Activated T-cell treated with anti-CD3 and anti-CD28 coated beads, Interleukin-2, amount 50 U/mL, for 48 hours (primary cell): ENCODE results near the gene ADCY2.

ENCODE experiments used
- DNase-seq, 2 experiments: peaks; one replicate each; pipeline ENCODE4 v3.0.0-alpha.2; 2020

Gene ADCY2

DNA sequence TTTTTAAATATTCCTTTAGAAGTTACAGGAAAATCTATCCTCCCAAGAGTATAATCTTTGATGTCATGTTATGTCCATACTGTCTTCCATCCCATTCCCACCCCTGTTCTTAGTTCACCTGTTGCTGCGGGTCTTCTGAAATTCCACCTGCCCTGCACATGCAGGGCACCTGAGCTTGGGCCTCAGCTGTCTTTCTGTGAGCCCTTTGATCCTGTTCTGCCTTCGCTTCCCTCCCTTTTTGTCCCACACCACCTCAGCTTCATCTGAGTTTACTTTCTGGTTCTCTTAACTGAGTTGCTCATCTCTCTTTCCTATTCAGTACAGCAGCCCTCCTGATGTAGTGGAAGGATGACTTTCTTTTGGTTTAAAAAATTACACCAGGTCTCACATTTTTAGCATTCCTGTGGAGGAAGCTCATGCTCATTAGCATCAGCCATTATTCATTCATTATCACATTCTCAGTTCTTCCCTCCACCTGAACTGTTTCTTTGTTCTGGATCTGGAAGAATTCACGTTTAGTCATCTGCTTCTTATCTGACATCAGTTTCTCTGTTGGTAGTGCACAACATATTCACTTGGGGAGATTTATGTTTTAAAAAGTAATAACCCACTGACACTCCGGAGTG is 211.0 kb downstream of the ADCY2 start:
- no peak for DNase-seq

DNA sequence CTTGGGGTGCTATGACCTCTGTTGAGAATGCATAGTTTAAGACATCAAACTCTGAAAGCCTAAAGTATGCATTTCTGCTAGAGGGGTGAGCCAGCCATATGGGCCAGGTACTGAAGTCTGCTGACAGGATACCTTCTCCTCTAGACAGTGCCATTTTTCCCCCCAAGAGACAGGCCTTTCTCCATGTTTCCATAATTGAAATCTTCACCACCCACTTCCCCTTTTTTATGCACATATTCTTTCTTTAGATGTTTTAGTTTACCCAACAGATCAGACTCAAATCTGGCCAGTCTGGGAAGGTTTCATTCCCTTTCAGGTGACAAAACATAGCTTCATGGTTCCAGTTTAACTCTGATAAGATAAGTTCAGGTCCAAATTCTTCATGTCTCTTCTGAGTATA is 212.8 kb downstream of the ADCY2 start:
- DNase-seq = no peak

GRCh38 chr5:7609726-7610125 is 213.8 kb downstream of the ADCY2 start:
- DNase-seq = no peak

DNA sequence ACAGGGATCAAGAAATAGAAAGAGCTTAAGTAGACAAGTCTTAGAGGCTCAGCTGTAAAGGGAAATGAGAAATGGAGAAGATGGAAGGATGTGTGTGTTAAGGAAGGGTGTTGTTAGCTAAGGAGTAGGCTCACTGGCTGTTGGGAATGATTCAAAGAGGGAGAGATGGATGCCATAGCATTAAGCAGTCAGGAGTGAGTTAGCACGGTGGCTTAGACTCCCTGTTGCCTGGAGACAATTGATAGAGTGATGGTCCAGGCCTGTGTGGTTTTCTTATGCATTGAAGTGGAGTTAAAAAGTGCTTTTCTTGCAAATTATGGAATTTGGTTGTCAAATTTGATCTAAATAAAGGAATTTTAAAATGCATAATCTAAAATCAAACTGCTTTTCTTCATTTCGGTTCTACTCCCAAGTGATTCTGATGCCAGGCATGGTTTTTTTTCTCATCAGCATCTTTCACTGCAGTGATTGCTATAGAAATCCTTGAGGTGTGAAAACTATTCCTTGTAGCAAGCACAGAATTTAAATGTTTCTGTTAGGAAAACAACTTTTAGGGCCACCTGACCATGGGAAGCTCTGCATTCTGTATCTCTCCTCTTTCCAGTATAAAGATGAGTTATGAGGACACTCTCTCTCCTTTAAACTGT is 214.7 kb downstream of the ADCY2 start:
- DNase-seq = no peak

- DNase-seq = no peak
Measured at GRCh38 chr5:7611518-7611917, 215.6 kb downstream of the ADCY2 start.

DNA sequence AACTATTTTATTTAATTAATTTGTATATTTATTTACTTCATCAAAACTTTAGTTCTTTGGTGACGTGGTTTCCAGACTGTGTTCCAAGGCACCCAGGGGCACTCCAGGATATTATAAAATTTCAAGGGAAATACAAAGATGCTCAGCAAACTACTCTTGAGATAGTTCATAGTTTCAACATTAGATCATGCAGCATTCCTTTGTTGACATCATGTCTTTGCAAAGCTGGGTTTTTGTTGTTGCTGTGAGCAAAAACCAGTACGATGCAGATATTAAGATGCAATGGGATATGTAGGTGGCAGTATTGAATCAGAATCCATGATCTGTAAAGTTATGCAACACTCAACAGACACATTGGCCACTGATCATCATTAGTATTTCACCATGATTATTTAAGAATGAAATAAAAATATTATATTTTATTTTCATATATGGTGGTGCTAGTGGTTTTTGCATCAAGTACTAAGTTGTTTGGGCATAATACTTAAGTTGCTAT is 219.7 kb downstream of the ADCY2 start:
- no peak for DNase-seq

- DNase-seq = no peak
Measured at GRCh38 chr5:7616897-7617296, 221.0 kb downstream of the ADCY2 start.

DNA sequence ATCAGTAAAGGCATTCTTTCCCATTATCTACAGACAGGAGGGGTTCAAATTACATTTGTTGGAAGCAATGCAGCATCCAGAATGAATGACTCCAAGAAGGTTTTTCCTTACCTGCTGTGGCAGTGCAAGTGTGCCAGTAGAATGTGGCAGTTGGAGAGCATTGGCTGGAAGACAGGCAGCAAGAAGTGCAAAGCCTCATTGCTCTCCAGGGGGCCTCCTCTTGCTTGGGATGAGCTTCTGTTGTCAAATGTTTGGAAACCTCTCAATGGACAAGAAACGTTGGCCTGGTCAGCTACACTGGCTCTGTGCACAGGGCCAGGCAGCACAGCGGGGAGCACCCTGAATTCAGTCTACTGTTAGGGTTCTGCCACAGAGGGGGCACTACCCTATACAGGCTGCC is 226.6 kb downstream of the ADCY2 start:
- DNase-seq = no peak

DNA sequence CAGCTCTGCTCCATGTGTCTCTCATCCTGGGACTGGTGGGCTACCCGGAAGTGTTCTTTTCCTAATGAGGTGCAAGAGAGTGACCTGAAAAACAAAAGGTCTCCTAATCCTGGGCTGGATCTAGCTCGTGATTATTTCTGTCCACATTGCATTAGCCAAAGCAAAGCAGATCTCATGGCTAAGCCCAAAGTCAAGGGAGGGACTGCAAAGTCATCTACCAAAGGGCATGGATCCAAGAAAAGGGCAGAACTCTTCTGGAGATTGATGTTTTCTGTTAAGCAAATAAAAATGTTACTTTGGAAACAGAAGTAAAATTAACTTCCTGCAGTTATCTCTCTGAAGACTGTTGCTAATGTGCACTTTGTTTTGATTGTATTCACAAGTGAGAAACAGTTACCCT is 229.8 kb downstream of the ADCY2 start:
- DNase-seq = no peak

DNA sequence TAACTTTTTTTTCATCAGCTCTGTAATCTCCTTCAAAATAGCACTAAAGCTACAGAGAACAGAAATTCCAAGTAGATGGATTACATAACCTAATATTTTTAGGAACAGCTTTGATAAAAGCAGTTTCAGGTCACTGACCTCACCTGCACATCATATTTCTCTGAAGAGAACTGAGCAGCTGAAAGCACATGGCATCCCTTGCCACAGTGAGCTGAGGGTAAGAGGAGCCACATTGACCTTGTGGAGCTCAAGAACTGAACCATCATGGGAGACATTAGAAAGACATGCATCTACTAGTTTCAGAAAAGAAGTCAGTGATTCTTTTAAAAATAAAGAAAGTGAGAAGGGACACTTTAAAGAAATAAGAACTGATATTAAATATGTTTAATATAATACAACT is 232.3 kb downstream of the ADCY2 start:
- DNase-seq = no peak

DNA sequence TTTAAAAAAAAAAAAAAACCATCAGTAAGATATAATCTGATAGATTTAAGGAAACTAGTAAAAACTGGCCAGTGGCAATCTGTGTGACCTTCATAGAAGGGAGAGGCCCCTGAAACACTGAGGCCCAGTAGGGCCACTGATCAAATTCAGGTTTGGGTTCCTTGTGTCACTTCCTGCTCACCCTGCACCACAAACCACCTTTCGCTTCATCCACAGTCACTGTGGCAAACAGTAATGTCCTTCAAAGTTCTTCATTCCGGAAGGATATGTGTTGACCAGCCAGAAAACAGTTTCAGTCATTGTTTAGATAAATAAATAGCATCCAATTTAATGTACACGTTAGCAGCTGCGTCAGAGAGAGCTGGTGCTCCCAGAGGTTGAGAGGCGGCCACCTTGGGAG is 232.9 kb downstream of the ADCY2 start:
- DNase-seq = no peak

DNA sequence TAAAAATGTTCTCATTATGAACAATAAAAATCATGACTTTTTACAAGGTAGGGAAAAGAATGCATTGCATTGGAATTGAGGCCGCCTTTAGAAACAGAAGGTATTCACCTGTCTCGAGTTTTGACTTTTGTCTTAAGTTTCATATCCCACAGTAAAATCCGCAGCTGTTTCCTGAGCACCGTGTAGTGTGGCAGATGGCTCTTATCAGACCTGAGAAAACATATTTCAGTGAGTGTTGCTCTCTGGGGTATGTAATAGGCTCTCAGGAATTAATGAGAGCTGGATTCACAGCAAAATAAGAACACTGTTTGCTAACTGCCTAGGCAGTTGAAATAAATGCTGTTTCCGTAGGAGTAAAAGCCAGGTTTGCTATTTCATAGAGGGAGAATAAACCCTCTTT is 233.6 kb downstream of the ADCY2 start:
- no peak for DNase-seq

- DNase-seq = no peak
Measured at GRCh38 chr5:7634837-7635236, 238.9 kb downstream of the ADCY2 start.

- DNase-seq = no peak
Measured at GRCh38 chr5:7638456-7638855, 242.5 kb downstream of the ADCY2 start.

DNA sequence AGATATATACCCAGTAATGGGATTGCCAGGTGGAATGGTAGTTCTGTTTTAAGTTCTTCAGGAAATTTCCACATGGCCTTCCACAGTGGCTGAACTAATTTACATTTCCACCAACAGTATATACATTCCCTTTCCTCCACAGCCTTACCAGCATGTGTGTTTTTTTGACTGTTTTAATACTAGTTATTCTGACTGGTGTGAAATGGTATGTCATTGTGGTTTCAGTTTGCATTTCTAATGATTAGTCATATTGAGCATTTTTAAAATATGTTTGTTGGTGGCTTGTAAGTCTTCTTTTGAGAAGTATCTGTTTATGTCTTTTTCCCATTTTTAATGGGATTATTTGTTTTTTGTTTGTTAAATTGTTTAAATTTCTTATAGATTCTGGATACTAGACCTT is 246.1 kb downstream of the ADCY2 start:
- DNase-seq = no peak

- no peak for DNase-seq
Measured at GRCh38 chr5:7644723-7645122, 248.8 kb downstream of the ADCY2 start.

GRCh38 chr5:7650755-7651154 is 254.8 kb downstream of the ADCY2 start:
- no peak for DNase-seq

DNA sequence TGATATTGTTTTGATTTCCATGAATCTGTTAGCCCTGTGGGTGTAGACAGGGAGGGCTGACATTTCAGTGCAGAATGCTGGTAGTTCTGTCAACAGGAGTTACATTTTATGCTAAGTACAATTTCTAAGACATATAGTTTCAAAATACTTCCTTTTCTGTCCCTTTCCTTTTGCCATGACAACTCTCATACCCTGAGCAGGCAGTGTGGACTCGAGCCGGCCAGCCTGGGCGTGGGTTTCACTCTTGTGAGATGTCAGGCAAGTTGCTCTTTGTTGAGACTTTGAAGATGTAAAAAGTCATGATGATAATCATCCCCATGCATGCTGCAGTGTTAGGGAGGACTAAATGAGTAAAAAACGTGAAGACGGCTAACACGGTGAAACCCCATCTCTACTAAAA is 257.1 kb downstream of the ADCY2 start:
- no peak for DNase-seq

DNA sequence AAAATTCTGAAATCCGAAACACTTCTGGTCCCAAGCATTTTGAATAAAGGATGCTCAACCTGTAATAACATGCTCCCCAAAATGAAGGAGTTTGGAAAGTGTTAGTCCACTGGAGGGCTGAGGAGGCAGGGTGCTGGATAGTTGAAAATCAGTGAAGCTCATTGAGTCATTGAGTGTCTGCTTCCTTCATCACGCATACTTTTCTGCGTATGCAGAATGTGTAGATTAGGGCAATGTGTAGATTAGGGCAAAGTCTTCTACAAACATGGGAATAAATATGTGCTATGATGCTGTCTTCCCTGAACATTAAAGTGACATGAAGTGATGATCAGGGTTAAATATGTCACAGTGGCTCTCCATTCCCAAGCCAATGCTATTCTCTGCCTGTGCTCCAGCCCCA is 261.2 kb downstream of the ADCY2 start:
- DNase-seq = no peak

DNA sequence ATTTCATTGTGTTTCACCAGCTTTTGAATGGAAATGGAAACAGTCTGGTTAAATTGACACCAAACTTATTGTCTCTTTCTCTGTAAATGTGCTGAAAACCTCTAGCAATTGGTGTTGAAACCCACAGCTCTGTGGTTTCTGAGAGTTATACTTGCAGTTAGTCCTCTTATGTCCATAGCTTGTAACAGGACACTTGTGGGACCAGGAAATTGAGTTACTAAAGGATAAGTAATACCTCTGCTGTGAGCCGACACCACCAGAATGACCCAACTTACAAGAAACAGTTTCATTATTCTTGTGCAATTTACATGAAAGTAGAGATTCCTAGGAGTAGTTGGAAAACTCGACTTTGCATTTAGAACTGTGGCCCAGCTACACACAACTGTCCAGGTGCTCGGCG is 263.5 kb downstream of the ADCY2 start:
- DNase-seq = no peak

- DNase-seq = no peak
Measured at GRCh38 chr5:7662289-7662688, 266.4 kb downstream of the ADCY2 start.

DNA sequence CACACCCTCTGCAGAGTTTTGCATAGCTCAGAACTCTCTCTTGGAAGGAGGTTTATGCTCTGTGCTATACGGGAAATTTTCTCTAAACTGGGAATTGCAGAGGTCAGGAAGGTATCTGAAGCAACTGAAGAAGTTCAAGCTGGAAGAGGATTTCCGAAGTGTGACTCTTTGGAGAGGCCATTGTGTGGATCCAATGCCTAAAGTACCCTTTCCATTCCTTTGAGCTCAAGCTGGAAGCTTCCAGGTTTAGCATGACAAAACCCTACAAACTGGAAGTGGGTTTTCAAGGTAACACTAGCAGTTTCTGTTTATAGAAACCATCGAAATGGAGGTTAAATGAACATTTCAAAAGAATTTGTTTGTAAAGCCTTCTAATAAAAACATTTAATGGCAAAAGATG is 267.9 kb downstream of the ADCY2 start:
- no peak for DNase-seq

DNA sequence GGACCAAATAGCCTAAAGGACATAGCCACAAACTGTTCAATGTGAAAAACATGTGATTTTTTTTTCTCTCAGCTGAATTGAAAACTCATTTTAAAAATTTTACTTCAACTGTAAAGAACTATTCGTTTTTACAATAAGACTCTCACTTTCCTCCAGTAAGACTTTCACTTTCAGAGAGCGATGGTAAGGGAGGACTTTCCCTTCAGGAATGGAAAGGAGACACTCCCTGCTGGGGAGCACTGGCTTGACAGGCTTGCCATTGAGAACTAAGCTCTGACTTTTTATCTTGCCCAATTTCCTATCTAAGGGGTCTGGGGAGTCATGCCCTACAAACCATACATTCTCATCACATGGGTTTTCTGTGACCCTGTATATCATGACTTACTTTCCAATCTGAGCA is 268.3 kb downstream of the ADCY2 start:
- no peak for DNase-seq

DNA sequence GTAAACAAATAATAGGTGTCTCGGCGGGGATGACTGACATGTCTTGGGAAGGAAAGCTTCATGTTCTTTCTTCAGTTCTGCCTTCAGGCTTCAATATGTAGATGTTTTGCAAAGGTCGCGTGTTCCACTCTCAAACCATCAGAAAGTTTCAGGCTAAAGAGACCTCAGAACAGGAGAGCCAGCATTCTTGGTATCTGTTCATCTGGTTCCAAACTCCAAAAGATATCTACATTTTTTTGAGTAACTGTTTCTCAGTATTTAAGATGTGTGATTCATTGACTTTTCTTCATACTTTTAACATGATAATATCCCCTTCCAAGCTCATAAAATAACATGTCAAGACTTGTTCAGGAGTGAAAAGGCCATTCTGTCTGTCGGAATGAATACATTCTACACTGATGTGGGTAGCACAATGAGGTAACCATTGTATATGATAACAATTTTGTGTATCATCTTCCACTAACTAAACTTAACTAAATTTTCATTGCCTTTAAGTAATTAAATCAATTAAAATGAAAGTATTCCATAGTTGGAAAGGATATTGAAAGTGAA is 271.4 kb downstream of the ADCY2 start:
- no peak for DNase-seq

DNA sequence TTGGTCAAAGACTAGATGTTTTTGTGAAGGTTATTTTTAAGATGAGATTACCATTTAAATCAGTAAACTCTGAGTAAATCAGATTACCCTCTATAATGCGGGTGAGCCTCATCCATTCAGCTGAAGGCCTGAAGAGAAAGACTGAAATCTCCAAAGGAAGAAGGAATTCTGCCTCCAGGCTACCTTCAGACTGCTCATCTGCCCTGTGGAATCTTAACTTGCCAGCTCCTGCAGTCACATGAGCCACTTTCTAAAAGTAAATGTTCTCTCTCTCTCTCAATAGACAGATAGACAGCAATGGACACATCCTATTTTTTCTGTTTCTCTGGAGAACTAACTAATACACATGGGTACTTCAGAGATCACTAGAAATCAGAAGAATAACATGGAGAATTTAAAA is 272.2 kb downstream of the ADCY2 start:
- no peak for DNase-seq
